GM18502 (cell line): ENCODE measurements around the gene ZSCAN30.

ENCODE experiments used
- ATAC-seq: cut with Tn5 transposase; IDR thresholded peaks from one replicate; pipeline ENCODE4 v1.9.1; 2021; ENCODE audit warnings: mild to moderate bottlenecking; ENCODE audit not compliant: unreplicated experiment, poor library complexity

ZSCAN30 gene

DNA sequence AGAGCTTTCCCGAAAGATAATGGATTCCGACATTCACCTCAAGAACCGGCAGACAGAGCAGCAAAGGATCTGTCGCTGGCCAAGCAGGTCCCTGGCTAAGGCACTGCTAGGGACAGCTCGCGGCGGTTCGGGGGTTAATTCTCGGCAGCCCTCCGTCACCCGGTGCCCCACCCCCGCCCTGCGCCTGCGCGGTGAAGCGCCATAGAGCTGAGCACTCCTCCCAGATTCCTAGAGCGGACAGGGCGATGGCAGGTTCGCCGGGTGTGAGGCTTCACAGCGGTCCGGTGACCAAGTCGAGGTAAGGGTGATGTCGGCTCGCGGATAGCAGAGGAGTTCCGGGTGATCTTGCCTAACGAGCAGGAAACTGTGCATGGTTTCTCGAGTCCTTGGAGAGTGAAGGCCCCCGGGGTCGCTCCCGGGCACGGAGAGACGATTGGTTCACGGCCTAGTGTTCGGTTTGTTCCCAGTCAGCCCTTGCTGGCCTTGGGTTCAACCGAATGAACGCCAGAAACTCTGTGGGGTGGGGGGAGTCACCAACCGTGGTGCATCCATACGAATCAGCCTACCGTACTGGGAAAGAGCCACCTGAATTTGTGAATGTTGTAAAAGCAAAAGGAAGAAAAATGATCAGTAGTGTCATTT is at the start of gene ZSCAN30:
Gene ZSCAN30 (minus strand): TSS at position 136 of the 642 bp plus-strand sequence. CDS start 25,877 bp downstream, outside the sequence.
- ATAC-seq, result peak; percentile 96

DNA sequence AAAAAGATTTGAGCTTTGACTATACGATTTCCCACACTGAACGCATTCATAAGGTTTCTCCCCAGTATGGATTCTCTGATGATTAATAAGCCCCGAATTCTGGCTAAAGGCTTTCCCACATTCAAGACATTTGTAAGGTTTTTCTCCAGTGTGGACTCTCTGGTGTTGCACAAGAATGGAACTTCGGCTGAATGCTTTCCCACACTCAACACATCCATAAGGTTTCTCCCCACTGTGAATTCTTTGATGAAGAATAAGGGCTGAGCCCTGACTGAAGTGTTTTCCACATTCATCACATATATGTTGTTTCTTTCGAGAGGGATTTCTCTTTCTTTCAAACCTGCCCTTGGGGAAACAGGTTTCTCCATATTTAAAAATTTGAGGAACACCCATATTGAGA is 47.3 kb upstream of the ZSCAN30 start:
- ATAC-seq, result no peak

DNA sequence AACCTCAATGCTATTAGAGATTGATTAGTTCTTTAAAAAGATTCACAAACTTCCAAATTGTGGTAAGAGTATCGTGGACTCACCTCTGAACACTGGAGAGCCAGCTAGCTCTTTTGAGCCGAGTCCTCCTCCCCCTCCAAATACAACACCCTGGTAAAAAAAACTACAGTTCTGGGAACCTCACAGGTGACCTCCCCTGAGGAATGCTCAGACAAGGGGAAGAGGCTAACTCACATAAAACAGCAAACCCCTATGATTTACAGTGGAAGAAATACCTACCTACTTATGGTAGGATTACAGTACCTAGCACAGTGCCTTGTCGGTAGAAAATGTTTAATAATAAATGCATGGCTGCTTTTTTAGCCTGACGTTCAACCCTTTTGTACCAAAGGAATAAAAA is 45.8 kb upstream of the ZSCAN30 start:
- ATAC-seq, result no peak

DNA sequence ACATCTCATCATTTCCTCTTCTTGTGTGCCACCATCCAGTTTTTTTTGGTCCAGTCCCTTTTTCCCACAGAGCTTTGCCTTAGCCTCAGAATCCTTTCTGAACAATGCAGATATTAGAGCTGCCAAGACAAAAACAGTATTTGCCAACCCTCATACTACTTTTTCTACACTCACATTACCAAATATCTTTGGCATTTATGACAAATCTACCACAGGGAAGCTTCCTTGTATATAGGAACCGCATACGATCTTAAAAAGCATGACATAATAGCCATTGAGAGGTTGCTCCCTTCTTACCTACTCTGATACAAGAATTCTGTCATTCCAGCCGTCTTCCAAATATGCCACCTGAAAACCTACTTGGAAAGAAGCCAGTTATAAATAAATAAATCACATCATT is 44.8 kb upstream of the ZSCAN30 start:
- no peak for ATAC-seq

DNA sequence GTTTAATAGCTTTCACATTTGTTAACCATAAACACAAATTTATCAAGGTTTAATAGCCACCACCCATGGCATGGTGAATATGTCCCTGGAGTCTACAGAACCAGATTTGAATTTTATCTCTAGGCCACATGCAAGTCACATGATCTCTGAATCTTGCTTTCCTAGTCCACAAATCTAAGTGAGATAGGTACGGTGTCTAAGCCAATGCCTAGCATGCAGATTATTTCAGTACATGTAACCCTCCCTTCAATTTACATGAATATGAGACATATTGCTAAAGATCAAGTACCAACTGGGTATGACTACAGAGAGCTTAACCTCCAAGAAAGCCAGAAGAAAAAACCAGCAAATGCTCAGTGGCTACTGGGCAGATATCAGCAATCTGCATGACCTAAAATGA is 44.2 kb upstream of the ZSCAN30 start:
- no peak for ATAC-seq

DNA sequence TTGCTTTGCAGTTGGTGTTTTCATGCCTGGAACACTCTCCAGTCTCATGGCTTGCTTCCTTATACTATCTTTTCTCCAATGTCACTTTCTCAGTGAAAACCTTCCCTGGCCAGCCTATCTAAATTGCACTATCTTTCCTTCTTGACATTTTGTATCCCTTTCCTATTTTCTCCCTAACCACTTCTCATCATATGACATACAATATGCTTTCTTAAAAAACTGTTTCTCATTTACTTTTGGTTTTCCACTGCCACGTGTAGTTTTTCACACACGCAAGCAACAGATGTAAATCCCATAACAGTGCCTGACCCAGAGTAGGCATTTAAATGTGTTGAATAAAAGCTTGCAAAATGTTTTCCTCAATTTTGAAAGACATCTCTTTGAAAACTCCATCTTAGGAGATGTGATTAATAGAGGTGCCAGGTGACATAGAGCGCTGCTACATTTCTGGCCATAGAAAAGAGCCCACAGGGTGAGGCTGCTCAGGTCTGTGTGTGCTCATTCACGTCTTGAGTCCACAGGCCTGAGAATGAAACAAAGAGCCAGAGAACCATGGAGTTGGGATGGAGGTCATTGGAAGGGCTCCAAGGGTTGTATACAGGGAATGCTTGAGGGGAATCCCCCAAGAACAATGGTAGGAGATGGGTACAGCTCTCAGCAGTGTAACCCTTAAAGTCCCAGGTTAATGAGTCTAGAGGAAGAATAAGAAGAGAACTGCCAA is 41.5 kb upstream of the ZSCAN30 start:
- no peak for ATAC-seq

DNA sequence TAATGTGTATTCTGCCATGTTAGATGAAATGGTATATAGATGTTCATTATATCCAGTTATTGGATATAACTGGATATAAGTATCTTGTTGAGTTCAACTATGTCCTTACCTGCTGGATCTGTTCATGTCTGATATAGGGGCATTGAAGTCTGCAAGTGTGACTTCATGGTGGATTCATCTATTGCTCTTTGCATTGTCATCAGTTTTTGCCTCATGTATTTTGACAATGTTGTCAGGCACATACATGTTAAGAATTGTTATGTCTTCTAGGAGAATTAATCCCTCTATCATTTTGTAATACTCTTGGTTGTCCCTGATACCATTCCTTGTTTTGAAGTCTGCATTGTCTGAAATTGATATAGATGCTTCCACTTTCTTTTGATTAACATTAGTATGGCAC is 38.8 kb upstream of the ZSCAN30 start:
- no peak for ATAC-seq

DNA sequence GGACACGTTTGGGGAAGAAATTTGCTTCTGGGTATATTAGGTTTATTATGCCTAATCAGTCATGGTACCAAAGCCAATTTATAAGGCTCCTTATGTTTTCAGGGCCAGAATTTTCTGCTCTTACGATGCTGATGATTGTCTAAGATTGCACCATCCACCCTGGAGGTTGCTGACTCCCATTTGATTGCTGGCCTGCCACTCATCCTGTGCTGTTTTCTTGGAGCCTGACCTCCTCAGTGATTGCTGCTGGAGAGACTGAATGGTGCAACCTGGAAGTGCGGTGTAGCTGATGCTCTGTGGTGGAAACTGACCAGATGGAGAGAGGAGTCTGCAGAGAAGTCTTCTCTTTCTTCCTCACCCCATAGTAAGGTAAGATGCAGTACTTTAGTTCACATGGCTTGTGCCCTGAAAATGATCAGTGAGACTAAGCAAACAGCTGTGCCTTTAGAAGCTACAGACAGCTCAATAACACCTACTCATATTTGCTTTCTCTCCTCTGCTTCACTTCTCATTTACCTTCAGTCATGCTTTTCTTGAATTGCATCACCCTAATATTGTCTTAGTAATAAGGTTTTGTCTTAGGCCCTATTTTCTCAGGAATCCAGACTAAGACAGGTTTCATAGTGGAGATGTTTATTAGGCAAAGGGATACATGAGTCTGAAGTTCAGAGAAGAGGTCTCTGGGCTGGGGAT is 36.8 kb upstream of the ZSCAN30 start:
- ATAC-seq, result no peak

DNA sequence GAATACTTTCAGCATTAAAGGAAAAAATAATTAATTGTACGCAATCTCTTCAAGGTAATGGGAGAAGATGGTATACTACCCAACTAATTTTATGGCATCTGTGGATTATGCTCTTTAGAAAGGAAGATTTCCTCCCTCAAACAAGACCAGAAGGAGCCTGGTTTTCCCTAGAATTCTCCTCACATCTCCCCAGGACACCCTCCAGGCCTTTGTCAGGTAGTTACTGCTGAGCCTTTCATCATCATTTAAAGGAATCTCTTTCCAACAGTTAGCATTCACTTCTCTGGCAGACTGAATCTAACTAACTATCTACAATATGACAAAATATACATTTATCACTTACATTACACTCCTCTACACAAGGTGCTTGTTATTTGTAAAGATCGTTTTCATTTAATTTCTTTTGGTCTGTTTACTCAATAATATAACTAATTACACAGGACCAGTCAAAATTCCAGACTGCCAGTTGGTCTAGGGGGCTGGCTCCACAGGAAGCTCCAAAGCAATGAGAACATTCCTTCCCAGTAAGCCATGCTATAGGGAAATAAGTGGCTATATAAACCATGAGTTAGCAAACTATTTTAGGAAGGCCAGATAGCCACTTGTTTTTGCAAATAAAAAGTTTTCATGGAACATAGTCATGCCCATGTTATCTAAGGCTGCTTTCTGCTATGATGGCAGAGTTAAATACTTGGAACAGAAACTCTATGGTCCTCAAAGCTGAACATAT is 35.1 kb upstream of the ZSCAN30 start:
- no peak for ATAC-seq

DNA sequence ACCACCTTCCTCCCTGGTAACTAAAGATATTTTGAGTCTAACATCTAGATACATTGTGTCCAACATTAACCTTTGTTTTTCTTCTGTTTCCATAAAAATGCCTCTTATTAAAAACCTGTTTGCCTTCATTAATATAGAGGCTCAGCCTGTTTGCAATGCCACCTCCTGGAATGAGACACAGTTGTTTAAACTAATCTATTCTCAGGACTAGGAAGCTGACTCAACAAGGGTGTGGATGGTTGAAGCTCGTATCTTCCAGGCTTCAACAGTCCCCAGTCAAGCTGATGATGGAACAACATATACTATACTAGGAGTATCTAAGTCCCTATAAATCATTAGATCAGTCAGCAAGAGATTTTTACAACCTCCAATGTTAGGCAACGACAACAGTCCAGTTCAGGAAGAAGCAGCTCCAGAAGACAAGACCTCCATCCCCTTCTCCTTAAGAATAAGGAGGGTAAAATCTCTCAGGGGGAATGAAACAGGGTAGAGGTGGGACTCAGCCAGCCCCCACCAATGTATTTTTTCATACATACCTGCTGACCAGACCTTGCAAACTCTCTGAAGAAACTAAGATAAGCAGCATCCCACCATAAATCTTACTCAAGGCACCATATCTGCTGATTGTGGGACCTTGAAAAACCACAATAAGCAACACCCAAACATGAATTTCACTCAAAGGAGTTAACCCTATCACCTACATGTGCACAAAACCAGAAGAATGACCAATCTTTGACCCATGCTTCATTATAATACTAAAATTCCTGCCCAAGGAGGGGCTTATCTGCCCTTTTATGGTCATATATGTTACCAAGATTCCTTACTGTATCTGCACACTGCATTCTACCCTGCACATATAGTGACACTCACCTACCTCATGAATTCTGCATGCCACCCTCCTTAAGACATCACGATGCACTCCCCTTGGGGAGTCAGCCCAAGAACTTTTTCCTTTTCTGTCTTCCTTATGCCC is 32.7 kb upstream of the ZSCAN30 start:
- no peak for ATAC-seq

DNA sequence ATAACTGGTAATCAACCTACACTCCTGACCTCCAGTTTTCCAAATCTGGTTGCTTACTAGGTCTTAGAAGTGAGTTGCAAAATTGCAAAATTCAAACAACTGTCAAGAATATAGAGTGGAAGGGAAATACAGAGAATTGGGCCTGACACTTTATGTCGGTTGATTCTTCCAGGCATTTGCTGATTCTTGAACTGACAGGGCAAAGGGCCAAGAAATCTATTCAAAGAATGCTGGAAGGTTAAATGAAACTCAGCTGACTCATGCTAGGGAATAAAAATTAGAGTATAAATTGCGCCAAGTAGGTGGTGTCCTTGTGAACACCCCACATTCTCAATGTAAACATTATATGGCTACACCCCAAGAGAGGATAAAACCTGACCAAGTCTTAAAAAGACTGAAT is 21.5 kb upstream of the ZSCAN30 start:
- no peak for ATAC-seq

DNA sequence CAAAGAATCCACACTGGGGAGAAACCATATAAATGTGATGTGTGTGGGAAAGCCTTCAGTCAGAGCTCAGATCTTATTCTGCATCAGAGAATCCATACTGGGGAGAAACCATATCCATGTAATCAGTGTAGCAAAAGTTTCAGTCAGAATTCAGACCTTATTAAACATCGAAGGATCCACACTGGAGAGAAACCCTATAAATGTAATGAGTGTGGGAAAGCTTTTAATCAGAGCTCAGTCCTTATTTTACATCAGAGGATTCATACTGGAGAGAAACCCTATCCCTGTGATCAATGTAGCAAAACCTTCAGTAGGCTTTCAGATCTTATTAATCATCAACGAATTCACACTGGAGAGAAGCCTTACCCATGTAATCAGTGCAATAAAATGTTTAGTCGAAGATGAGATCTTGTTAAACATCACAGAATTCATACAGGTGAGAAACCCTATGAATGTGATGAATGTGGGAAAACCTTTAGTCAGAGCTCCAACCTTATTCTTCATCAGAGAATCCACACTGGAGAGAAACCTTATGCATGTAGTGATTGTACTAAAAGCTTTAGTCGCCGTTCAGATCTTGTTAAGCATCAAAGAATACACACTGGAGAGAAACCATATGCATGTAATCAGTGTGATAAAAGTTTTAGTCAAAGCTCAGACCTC is 16.7 kb upstream of the ZSCAN30 start:
- no peak for ATAC-seq

DNA sequence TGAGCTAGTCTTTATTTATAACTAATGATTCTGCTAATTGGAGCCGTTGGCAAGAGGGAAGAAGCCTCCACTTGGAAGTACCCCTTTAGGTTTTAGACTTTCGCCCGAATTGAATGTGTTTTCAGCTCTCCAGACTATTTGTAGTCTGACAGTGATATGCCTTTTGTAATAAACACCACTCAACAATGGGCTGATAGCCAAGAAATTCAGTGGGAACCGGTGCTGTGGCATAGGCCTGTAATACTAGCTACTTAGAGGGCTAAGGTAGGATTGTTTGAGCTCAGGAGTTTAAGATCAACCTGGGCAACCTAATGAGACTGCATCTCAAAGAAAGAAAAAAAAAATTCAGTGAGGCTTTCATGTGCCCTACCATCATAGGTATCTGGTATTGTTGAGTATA is 13.6 kb upstream of the ZSCAN30 start:
- no peak for ATAC-seq

DNA sequence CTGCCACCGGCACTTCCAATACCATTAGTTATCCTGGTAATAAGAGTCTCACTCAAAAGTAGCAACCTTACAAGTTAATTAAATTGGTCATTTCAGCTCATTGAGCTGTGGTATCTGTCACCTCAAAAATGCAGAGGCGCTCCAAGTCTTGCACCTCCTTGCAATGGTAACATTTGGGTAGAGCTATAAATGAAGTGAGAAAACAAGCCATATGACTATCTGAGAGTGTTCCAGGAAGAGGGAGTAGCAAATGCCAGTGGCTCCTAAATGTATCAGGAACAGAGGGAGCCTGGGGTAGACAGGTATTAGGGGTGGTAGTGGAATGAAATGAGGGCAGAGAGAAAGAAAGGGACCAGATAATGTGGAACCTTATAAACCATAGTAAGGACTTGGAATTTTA is 6.0 kb upstream of the ZSCAN30 start:
- ATAC-seq, result no peak

DNA sequence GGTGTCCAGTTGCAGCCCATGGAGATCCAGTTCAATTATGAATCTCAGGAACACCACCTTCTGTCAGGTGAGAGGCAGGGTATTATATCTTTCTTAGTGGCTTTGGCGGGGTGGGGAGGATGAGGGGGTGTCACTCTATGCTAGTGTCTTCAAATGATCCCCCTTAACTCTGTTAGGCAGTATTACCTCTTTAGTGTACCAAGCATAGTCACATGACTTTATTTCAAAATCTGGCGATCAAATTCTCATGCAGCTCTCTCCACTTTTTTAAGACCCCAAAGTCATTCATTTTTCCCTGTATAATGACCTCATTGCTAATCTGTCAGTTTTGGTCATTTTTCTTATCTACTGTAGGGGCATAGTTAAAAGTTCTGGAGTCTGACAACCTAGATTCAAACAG is 1.1 kb upstream of the ZSCAN30 start:
- ATAC-seq, result no peak

DNA sequence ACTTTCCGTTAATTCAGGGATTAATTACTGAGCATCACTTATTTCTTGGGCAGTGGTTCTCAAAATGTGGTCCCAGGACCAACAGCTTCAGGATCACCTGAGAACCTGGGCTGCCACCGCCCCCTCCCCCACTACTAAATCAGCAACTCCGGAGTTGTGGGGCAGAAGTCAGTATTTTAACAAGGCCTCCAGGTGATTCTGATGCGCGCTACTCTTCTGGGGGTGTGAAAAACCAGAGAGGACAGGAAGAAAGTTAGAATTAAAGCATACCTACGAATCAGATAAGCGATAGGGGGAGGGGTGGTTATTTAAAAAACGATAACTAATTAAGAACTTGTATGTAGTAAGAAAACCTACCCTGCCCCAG is 319 bp downstream of the ZSCAN30 start:
- ATAC-seq, result peak; percentile 44

DNA sequence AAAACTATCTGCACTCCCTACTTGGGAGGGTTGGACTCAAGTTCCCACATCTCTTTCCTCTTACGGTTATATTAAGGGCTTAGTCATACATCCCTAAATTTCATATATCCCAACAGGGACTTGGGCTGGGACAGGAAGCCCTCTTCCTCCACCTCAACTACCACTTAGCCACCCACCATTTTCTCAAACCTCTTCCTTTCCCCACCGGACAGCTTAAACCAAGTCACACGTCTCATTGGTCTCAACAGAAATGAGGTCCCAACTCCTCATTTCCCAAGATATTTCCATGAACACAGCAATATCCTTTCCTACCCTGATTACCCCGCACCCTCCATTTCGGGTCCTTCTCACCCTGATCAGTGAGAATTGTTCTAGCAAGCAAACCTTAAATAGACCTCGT is 736 bp downstream of the ZSCAN30 start:
- no peak for ATAC-seq

DNA sequence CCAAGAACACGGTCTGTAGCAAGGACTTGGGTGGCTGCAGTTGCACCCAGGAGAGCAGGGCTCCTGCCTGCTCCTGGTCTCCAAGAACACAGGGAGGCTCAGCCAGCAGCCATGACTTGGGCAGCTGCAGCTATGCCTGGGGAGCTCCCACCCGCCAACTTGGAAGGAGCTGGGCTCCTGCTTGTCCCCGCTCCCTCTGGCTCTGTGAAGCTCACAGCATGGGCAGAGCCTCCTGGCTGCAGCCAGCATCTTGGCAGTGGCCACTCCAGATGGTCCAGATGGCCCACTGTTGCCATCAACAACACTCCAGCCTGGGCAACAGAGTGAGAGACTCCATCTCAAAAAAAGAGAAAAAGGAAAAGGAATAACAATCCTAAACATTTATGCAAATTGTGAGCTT is 5.2 kb downstream of the ZSCAN30 start:
- no peak for ATAC-seq
